Astrocyte (in vitro differentiated cells and primary cell): ENCODE results near the gene PACSIN1. TPM values are rescaled to one million over a fixed set of nuclear protein-coding genes. Genes with fewer than 3 reads are reported as not detected.

ENCODE experiments used
- DNase-seq: peaks from one replicate; pipeline ENCODE4 v3.0.0-alpha.2; 2010; ENCODE audit warnings: low read depth
- FAIRE-seq: peaks from 2 replicates; lab custom pipeline; 2011; peaks lifted over from hg19 to GRCh38; lab: Jason Lieb, UNC
- H2AFZ ChIP-seq: 2 replicates; pipeline ENCODE4 v1.6.0; 2012; ENCODE audit warnings: low read depth, low read length, inconsistent platforms
- H3K27ac ChIP-seq: 2 replicates; pipeline ENCODE4 v1.5.1; 2011; ENCODE audit warnings: low read depth, low read length, inconsistent platforms
- H3K27me3 ChIP-seq: 2 replicates; pipeline ENCODE4 v1.6.0; 2011; ENCODE audit warnings: low read length, inconsistent platforms; ENCODE audit not compliant: insufficient read depth
- H3K36me3 ChIP-seq: 2 replicates; pipeline ENCODE4 v1.5.1; 2011; ENCODE audit warnings: low read length, inconsistent platforms; ENCODE audit not compliant: insufficient read depth
- H3K4me1 ChIP-seq: 2 replicates; pipeline ENCODE4 v1.5.1; 2011; ENCODE audit warnings: low read length, inconsistent platforms; ENCODE audit not compliant: insufficient read depth
- H3K4me2 ChIP-seq: 2 replicates; pipeline ENCODE4 v1.6.0; 2012; ENCODE audit warnings: low read length, inconsistent platforms
- H3K4me3 ChIP-seq: 2 replicates; pipeline ENCODE4 v1.5.1; 2011; ENCODE audit warnings: low read depth, mild to moderate bottlenecking, low read length, inconsistent platforms; ENCODE audit not compliant: insufficient read depth
- H3K79me2 ChIP-seq: 2 replicates; pipeline ENCODE4 v1.6.0; 2012; ENCODE audit warnings: mild to moderate bottlenecking, low read length, inconsistent platforms; ENCODE audit not compliant: insufficient read depth
- H3K9ac ChIP-seq: 2 replicates; pipeline ENCODE4 v1.6.0; 2012; ENCODE audit warnings: mild to moderate bottlenecking, low read length, inconsistent platforms
- H3K9me3 ChIP-seq: 2 replicates; pipeline ENCODE4 v1.5.1; 2012; ENCODE audit warnings: low read depth, mild to moderate bottlenecking, low read length, inconsistent platforms; ENCODE audit not compliant: insufficient read depth
- H4K20me1 ChIP-seq: 2 replicates; pipeline ENCODE4 v1.6.0; 2012; ENCODE audit warnings: low read length, inconsistent platforms; ENCODE audit not compliant: insufficient read depth
- H3K27ac Mint-ChIP-seq: one replicate; pipeline ENCODE4 v1.8.0; 2021; ENCODE audit warnings: mild to moderate bottlenecking, mixed read lengths; ENCODE audit not compliant: unreplicated experiment
- H3K27me3 Mint-ChIP-seq: one replicate; pipeline ENCODE4 v1.8.0; 2021; ENCODE audit warnings: low read depth, mixed read lengths; ENCODE audit not compliant: unreplicated experiment
- H3K36me3 Mint-ChIP-seq: one replicate; pipeline ENCODE4 v1.8.0; 2021; ENCODE audit warnings: low read depth, mixed read lengths; ENCODE audit not compliant: unreplicated experiment
- H3K4me1 Mint-ChIP-seq: one replicate; pipeline ENCODE4 v1.8.0; 2021; ENCODE audit warnings: low read depth, mixed read lengths; ENCODE audit not compliant: unreplicated experiment
- H3K4me3 Mint-ChIP-seq: one replicate; pipeline ENCODE4 v1.8.0; 2021; ENCODE audit warnings: mild to moderate bottlenecking, moderate library complexity, mixed read lengths; ENCODE audit not compliant: unreplicated experiment
- H3K9me3 Mint-ChIP-seq: one replicate; pipeline ENCODE4 v1.8.0; 2021; ENCODE audit warnings: mild to moderate bottlenecking, mixed read lengths; ENCODE audit not compliant: unreplicated experiment
- CTCF ChIP-seq: IDR thresholded peaks from 2 replicates; pipeline ENCODE4 v1.5.1; 2011; ENCODE audit warnings: low read depth, mild to moderate bottlenecking, inconsistent platforms, low read length, moderate library complexity; ENCODE audit not compliant: insufficient read depth
- EZH2 ChIP-seq: IDR thresholded peaks from 2 replicates; pipeline ENCODE4 v1.6.1; 2012; ENCODE audit warnings: mild to moderate bottlenecking, low read length, inconsistent platforms; ENCODE audit not compliant: insufficient read depth
- total RNA-seq: library from RNA; stranded (reverse); gene quantifications from 2 replicates; pipeline ENCODE4 v1.2.1, GENCODE V29; 2021

The PACSIN1 gene
- total RNA-seq, 1 donor from 2014 or later: 0.32 TPM

DNA sequence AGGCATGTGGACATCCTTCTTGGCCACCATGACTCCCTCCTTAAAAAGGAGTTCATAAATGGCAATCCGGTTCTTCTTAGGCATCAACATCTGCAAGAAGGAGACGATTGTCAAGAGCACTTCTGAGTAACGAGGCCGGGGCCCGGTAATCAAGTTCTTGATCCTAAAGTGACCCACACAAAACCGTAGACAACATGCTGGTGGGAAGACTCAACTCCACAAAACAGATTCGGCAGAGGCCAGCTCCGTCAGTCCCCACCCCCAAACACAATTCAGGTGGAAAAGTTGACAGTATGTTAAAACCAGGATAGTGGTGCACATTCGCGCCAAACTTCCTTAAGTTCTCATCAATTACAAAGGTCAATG lies 40.8 kb upstream of the PACSIN1 start:
- Mint-ChIP-seq H3K4me3 (peak overlapping the region; percentile 98), H3K27me3 (no peaks in the 10 kb centered on the region), H3K36me3 (peaks cover 14% of the 10 kb centered on the region), H3K27ac (peak overlapping the region; percentile 99), H3K4me1 (peaks cover 18% of the 10 kb centered on the region), H3K9me3 (no peaks in the 10 kb centered on the region)
- peak overlapping the region; percentile 55 for H2AFZ ChIP-seq
- H3K36me3 ChIP-seq: peaks cover 33% of the 10 kb centered on the region
- H3K27me3 ChIP-seq: no peaks in the 10 kb centered on the region
- peaks cover 53% of the 10 kb centered on the region for H3K79me2 ChIP-seq
- peak overlapping the region; percentile 84 for H3K27ac ChIP-seq
- peak overlapping the region; percentile 86 for H3K4me3 ChIP-seq
- no peak for TF ChIP-seq EZH2
- TF ChIP-seq CTCF: no peak
- peak overlapping the region; percentile 98 for H3K9ac ChIP-seq
- H3K4me1 ChIP-seq: peaks cover 19% of the 10 kb centered on the region
- DNase-seq (peak; percentile 4), FAIRE-seq (no peak)
- peaks cover 52% of the 10 kb centered on the region for H4K20me1 ChIP-seq
- H3K9me3 ChIP-seq: no peaks in the 10 kb centered on the region
- H3K4me2 ChIP-seq: peak overlapping the region; percentile 84

- H3K4me3 ChIP-seq: peak within 1 kb of the TSS; percentile 86
- H4K20me1 ChIP-seq: peaks cover 47% of the 10 kb centered on the region
- Mint-ChIP-seq H3K27ac (peak within 1 kb of the TSS; percentile 99), H3K36me3 (peaks cover 14% of the 10 kb centered on the region), H3K9me3 (peaks cover 3% of the 10 kb centered on the region), H3K4me3 (peak within 1 kb of the TSS; percentile 98), H3K4me1 (peaks cover 18% of the 10 kb centered on the region), H3K27me3 (no peaks in the 10 kb centered on the region)
- FAIRE-seq (no peak), DNase-seq (peak; percentile 79)
- H3K4me1 ChIP-seq: peaks cover 19% of the 10 kb centered on the region
- peak within 1 kb of the TSS; percentile 98 for H3K9ac ChIP-seq
- H3K27ac ChIP-seq: peak within 1 kb of the TSS; percentile 84
- H3K4me2 ChIP-seq: peak within 1 kb of the TSS; percentile 84
- no peaks in the 10 kb centered on the region for H3K9me3 ChIP-seq
- H2AFZ ChIP-seq: peak within 1 kb of the TSS; percentile 60
- H3K36me3 ChIP-seq: peaks cover 32% of the 10 kb centered on the region
- H3K79me2 ChIP-seq: peaks cover 48% of the 10 kb centered on the region
- no peaks in the 10 kb centered on the region for H3K27me3 ChIP-seq
- TF ChIP-seq EZH2 (no peak), CTCF (no peak)
These were observed 40.1 kb upstream of the PACSIN1 start, which contains the start of gene RPS10 for GRCh38 chr6:34425498-34426410. Gene RPS10, minus strand, starts transcription at chr6:34426069. Its CDS starts 848 bp downstream, at chr6:34425221.
